ENCODE results near the gene CCDC13.
A peak's percentile ranks its signal among the peaks of the same experiment; 100 is the strongest.

Gene CCDC13

GRCh38 chr3:42799376-42799775 is 26.3 kb upstream of the CCDC13 start:
- DNase-seq = no peak

- DNase-seq = no peak
Observed at GRCh38 chr3:42796332-42796885, 23.4 kb upstream of the CCDC13 start.

- no peak for DNase-seq
Observed at GRCh38 chr3:42795621-42796181, 22.6 kb upstream of the CCDC13 start.

- DNase-seq = no peak
Observed at GRCh38 chr3:42790714-42791229, 17.7 kb upstream of the CCDC13 start.

GRCh38 chr3:42786631-42787030 is 13.6 kb upstream of the CCDC13 start:
- DNase-seq = no peak

GRCh38 chr3:42786212-42786611 is 13.2 kb upstream of the CCDC13 start:
- no peak for DNase-seq

GRCh38 chr3:42780892-42781700 is 8.0 kb upstream of the CCDC13 start:
- DNase-seq = peak; percentile 14 to 75

- no peak for DNase-seq
Observed at GRCh38 chr3:42780398-42780797, 7.3 kb upstream of the CCDC13 start.

- no peak for DNase-seq
Observed at GRCh38 chr3:42778644-42779043, 5.6 kb upstream of the CCDC13 start.

GRCh38 chr3:42773409-42773751 is 327 bp upstream of the CCDC13 start:
- no peak for DNase-seq

- no peak for DNase-seq
Observed at GRCh38 chr3:42771271-42771670, 1.8 kb downstream of the CCDC13 start.

GRCh38 chr3:42769477-42770131 is 3.4 kb downstream of the CCDC13 start:
- DNase-seq = no peak

- DNase-seq = no peak
Observed at GRCh38 chr3:42764561-42765295, 8.3 kb downstream of the CCDC13 start.

GRCh38 chr3:42764115-42764514 is 8.9 kb downstream of the CCDC13 start:
- DNase-seq = no peak

- no peak for DNase-seq
Observed at GRCh38 chr3:42763021-42763420, 10.0 kb downstream of the CCDC13 start.

GRCh38 chr3:42762046-42762724 is 10.9 kb downstream of the CCDC13 start:
- peak in 1 of 2 donors; percentile 43 for DNase-seq

GRCh38 chr3:42758126-42758525 is 14.9 kb downstream of the CCDC13 start:
- no peak for DNase-seq

GRCh38 chr3:42756681-42757213 is 16.3 kb downstream of the CCDC13 start:
- no peak for DNase-seq

GRCh38 chr3:42755681-42756578 is 17.1 kb downstream of the CCDC13 start:
- DNase-seq = peak in 1 of 2 donors; percentile 32

- DNase-seq = no peak
Observed at GRCh38 chr3:42753757-42754156, 19.3 kb downstream of the CCDC13 start.

- DNase-seq = no peak
Observed at GRCh38 chr3:42752961-42753360, 20.1 kb downstream of the CCDC13 start.
